H9 (cell line): ENCODE results near the gene CDYL. TPM values are rescaled to one million over a fixed set of nuclear protein-coding genes. Genes with fewer than 3 reads are reported as not detected.

Source experiments
- DNase-seq: peaks from one replicate; pipeline ENCODE4 v3.0.0-alpha.2; 2017
- H2AFZ ChIP-seq: one replicate; pipeline ENCODE4 v1.6.1; 2013; ENCODE audit warnings: mild to moderate bottlenecking, low read length, control low read depth, moderate library complexity
- H2AK5ac ChIP-seq: 2 replicates; pipeline ENCODE4 v1.6.1; 2013; ENCODE audit warnings: low read length, control low read depth, mixed read lengths; ENCODE audit not compliant: insufficient read length
- H2BK120ac ChIP-seq: one replicate; pipeline ENCODE4 v1.6.1; 2013; ENCODE audit warnings: low read depth, mild to moderate bottlenecking, low read length, control low read depth, inconsistent platforms; ENCODE audit not compliant: poor library complexity, severe bottlenecking
- H2BK12ac ChIP-seq: 2 replicates; pipeline ENCODE4 v1.6.1; 2013; ENCODE audit warnings: low read length, control low read depth, mixed read lengths, low read depth; ENCODE audit not compliant: insufficient read length
- H2BK15ac ChIP-seq: 2 replicates; pipeline ENCODE4 v1.6.1; 2013; ENCODE audit warnings: low read depth, low read length, control low read depth
- H2BK20ac ChIP-seq: one replicate; pipeline ENCODE4 v1.6.1; 2013; ENCODE audit warnings: low read depth, mild to moderate bottlenecking, low read length, control low read depth, inconsistent platforms; ENCODE audit not compliant: poor library complexity, severe bottlenecking
- H2BK5ac ChIP-seq: 2 replicates; pipeline ENCODE4 v1.6.1; 2013; ENCODE audit warnings: low read length, control low read depth, mixed read lengths; ENCODE audit not compliant: insufficient read length
- H3K14ac ChIP-seq: 2 replicates; pipeline ENCODE4 v1.6.1; 2013; ENCODE audit warnings: low read length, control low read depth; ENCODE audit not compliant: insufficient read depth
- H3K18ac ChIP-seq: 2 replicates; pipeline ENCODE4 v1.6.1; 2013; ENCODE audit warnings: low read depth, mild to moderate bottlenecking, mixed read lengths, low read length, control low read depth; ENCODE audit not compliant: insufficient read length
- H3K23ac ChIP-seq: 2 replicates; pipeline ENCODE4 v1.6.1; 2013; ENCODE audit warnings: low read length, control low read depth, mixed read lengths, low read depth; ENCODE audit not compliant: insufficient read length
- H3K23me2 ChIP-seq: 2 replicates; pipeline ENCODE4 v1.6.1; 2013; ENCODE audit warnings: low read depth, mild to moderate bottlenecking, mixed read lengths, low read length, control low read depth; ENCODE audit not compliant: insufficient read length, poor library complexity, severe bottlenecking
- H3K27ac ChIP-seq: 2 replicates; pipeline ENCODE4 v1.5.1; 2013; ENCODE audit warnings: low read length, control low read depth, mixed read lengths, low read depth; ENCODE audit not compliant: insufficient read length
- H3K27me3 ChIP-seq: 2 replicates; pipeline ENCODE4 v1.6.1; 2013; ENCODE audit warnings: low read length, control low read depth, inconsistent platforms; ENCODE audit not compliant: insufficient read depth
- H3K4ac ChIP-seq: 2 replicates; pipeline ENCODE4 v1.6.1; 2013; ENCODE audit warnings: low read depth, mild to moderate bottlenecking, control low read depth, inconsistent platforms, low read length, moderate library complexity
- H3K4me1 ChIP-seq: 2 replicates; pipeline ENCODE4 v1.6.1; 2013; ENCODE audit warnings: low read length, control low read depth, inconsistent platforms; ENCODE audit not compliant: insufficient read depth
- H3K4me2 ChIP-seq: 2 replicates; pipeline ENCODE4 v1.6.1; 2013; ENCODE audit warnings: low read length, control low read depth, mixed read lengths; ENCODE audit not compliant: insufficient read length, insufficient read depth
- H3K56ac ChIP-seq: 2 replicates; pipeline ENCODE4 v1.6.1; 2013; ENCODE audit warnings: low read depth, mild to moderate bottlenecking, mixed read lengths, low read length, control low read depth; ENCODE audit not compliant: insufficient read length
- H3K79me1 ChIP-seq: 2 replicates; pipeline ENCODE4 v1.6.1; 2013; ENCODE audit warnings: low read depth, mild to moderate bottlenecking, moderate library complexity, low read length, control low read depth, inconsistent platforms; ENCODE audit not compliant: insufficient read depth, poor library complexity, severe bottlenecking
- H3K79me2 ChIP-seq: 2 replicates; pipeline ENCODE4 v1.6.1; 2013; ENCODE audit warnings: low read length, control low read depth, inconsistent platforms; ENCODE audit not compliant: insufficient read depth
- H3K9ac ChIP-seq: 2 replicates; pipeline ENCODE4 v1.6.1; 2013; ENCODE audit warnings: low read length, control low read depth, mixed read lengths; ENCODE audit not compliant: insufficient read length; ENCODE audit errors: extremely low read depth
- H3K9me3 ChIP-seq: one replicate; pipeline ENCODE4 v1.6.1; 2013; ENCODE audit warnings: low read depth, low read length, inconsistent platforms; ENCODE audit not compliant: control insufficient read depth
- H3T11ph ChIP-seq: one replicate; pipeline ENCODE4 v1.6.1; 2013; ENCODE audit warnings: mild to moderate bottlenecking, low read length, control low read depth, inconsistent platforms
- H4K20me1 ChIP-seq: one replicate; pipeline ENCODE4 v1.6.1; 2013; ENCODE audit not compliant: control insufficient read depth, insufficient read length, insufficient read depth
- H4K5ac ChIP-seq: 2 replicates; pipeline ENCODE4 v1.6.1; 2013; ENCODE audit warnings: low read depth, mild to moderate bottlenecking, mixed read lengths, low read length, control low read depth; ENCODE audit not compliant: insufficient read length
- H4K8ac ChIP-seq: replicated peaks from 2 replicates; pipeline ENCODE4 v1.6.1; 2013; ENCODE audit warnings: low read length, control low read depth, mixed read lengths, low read depth; ENCODE audit not compliant: insufficient read length
- H4K91ac ChIP-seq: 2 replicates; pipeline ENCODE4 v1.6.1; 2013; ENCODE audit warnings: low read depth, mild to moderate bottlenecking, moderate library complexity, mixed read lengths, low read length, control low read depth; ENCODE audit not compliant: insufficient read length
- H3K27ac Mint-ChIP-seq, 3 experiments: 2 replicates in 2 of 3; 3 replicates in 1 of 3; pipeline ENCODE4 v1.8.0; 2020 to 2021; ENCODE audit warnings: mixed read lengths in 3 of 3, mild to moderate bottlenecking in 1 of 3, moderate library complexity in 1 of 3
- H3K27me3 Mint-ChIP-seq: 2 replicates; pipeline ENCODE4 v1.8.0; 2021; ENCODE audit warnings: low read depth, mild to moderate bottlenecking, moderate library complexity, mixed read lengths
- H3K36me3 Mint-ChIP-seq, 3 experiments: 2 replicates in 2 of 3; 3 replicates in 1 of 3; pipeline ENCODE4 v1.8.0; 2020 to 2021; ENCODE audit warnings: low read depth in 3 of 3, mixed read lengths in 3 of 3; ENCODE audit not compliant: insufficient read depth in 1 of 3
- H3K4me1 Mint-ChIP-seq, 2 experiments: 2 replicates each; pipeline ENCODE4 v1.8.0; 2020; ENCODE audit warnings: mixed read lengths in 2 of 2
- H3K4me3 Mint-ChIP-seq, 2 experiments: 2 replicates in 1 of 2; 3 replicates in 1 of 2; pipeline ENCODE4 v1.8.0; 2020 to 2021; ENCODE audit warnings: mild to moderate bottlenecking in 2 of 2, mixed read lengths in 2 of 2, moderate library complexity in 1 of 2
- H3K9me3 Mint-ChIP-seq, 2 experiments: 2 replicates in 1 of 2; 3 replicates in 1 of 2; pipeline ENCODE4 v1.8.0; 2020; ENCODE audit warnings: mild to moderate bottlenecking in 2 of 2, mixed read lengths in 2 of 2, moderate library complexity in 1 of 2
- CTCF ChIP-seq: fragments of 200-600 bp; sonication (generic); conservative IDR thresholded peaks from 3 replicates; pipeline ENCODE4 v1.8.0; 2021; ENCODE audit warnings: antibody characterized with exemption, mild to moderate bottlenecking
- WGBS: extraction: QIAGEN DNeasy Blood & Tissue Kit; methylation state at CpG from one replicate; pipeline ENCODE4 v1.1.7; 2013; ENCODE audit warnings: missing lambda C conversion rate, low lambda C conversion rate, mixed read lengths; ENCODE audit not compliant: insufficient read length; ENCODE audit errors: extremely low coverage; 5-methylcytosine and 5-hydroxymethylcytosine counted together
- total RNA-seq: library from RNA; stranded (reverse); gene quantifications from 2 replicates; pipeline ENCODE4 v1.2.1, GENCODE V29; 2021

The CDYL gene
- total RNA-seq, 1 experiment from 2014 or later = 95.0 TPM

GRCh38 chr6:4740032-4740431, 36.2 kb upstream of the CDYL start:
- WGBS = no CpG with 5 or more reads among the region's 6 CpGs
- H4K5ac ChIP-seq = no peak overlapping the region
- no peaks in the 10 kb centered on the region for H3K27me3 ChIP-seq
- no peak overlapping the region for H3K4me2 ChIP-seq
- H2AFZ ChIP-seq = no peak overlapping the region
- H3K18ac ChIP-seq = no peak overlapping the region
- no peak overlapping the region for H2BK12ac ChIP-seq
- no peak for TF ChIP-seq CTCF
- no peak overlapping the region for H3K23ac ChIP-seq
- H3K56ac ChIP-seq = no peak overlapping the region
- H2BK20ac ChIP-seq = no peak overlapping the region
- Mint-ChIP-seq H3K4me1 (no peaks in the 10 kb centered on the region; a peak in 1 of 4 replicates), H3K9me3 (no peaks in the 10 kb centered on the region), H3K36me3 (no peaks in the 10 kb centered on the region; a peak in 1 of 7 replicates), H3K27ac (no peak overlapping the region), H3K27me3 (peaks cover 10% of the 10 kb centered on the region), H3K4me3 (no peak overlapping the region)
- H2AK5ac ChIP-seq = no peak overlapping the region
- no peak overlapping the region for H3K14ac ChIP-seq
- no peak overlapping the region for H4K91ac ChIP-seq
- no peaks in the 10 kb centered on the region for H3K23me2 ChIP-seq
- H3K79me1 ChIP-seq = no peaks in the 10 kb centered on the region
- no peak overlapping the region for H2BK120ac ChIP-seq
- no peak overlapping the region for H4K8ac ChIP-seq
- no peak for DNase-seq
- H4K20me1 ChIP-seq = no peaks in the 10 kb centered on the region
- no peaks in the 10 kb centered on the region for H3K4me1 ChIP-seq
- no peaks in the 10 kb centered on the region for H3K9me3 ChIP-seq
- H3K9ac ChIP-seq = no peak overlapping the region
- H3K79me2 ChIP-seq = no peaks in the 10 kb centered on the region
- no peak overlapping the region for H2BK5ac ChIP-seq
- no peak overlapping the region for H3K27ac ChIP-seq
- no peak overlapping the region for H3K4ac ChIP-seq
- H3T11ph ChIP-seq = no peak overlapping the region
- no peak overlapping the region for H2BK15ac ChIP-seq
